NCI-H82 (cell line): ENCODE results near the gene DMWD.
A peak's percentile ranks its signal among the peaks of the same experiment; 100 is the strongest.
"Not testable (repeated sequence)": the region's sequence is repeated elsewhere in the genome, so short reads cannot be mapped to it uniquely, and the experiment has no call there.

Experiments
- DNase-seq: peaks from one replicate; lab custom pipeline; 2025; lab: John Stamatoyannopoulos, UW

Gene DMWD

DNA sequence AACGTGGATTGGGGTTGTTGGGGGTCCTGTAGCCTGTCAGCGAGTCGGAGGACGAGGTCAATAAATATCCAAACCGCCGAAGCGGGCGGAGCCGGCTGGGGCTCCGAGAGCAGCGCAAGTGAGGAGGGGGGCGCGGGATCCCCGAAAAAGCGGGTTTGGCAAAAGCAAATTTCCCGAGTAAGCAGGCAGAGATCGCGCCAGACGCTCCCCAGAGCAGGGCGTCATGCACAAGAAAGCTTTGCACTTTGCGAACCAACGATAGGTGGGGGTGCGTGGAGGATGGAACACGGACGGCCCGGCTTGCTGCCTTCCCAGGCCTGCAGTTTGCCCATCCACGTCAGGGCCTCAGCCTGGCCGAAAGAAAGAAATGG, 22.8 kb downstream of the DMWD start:
- DNase-seq: peak; percentile 72

DNA sequence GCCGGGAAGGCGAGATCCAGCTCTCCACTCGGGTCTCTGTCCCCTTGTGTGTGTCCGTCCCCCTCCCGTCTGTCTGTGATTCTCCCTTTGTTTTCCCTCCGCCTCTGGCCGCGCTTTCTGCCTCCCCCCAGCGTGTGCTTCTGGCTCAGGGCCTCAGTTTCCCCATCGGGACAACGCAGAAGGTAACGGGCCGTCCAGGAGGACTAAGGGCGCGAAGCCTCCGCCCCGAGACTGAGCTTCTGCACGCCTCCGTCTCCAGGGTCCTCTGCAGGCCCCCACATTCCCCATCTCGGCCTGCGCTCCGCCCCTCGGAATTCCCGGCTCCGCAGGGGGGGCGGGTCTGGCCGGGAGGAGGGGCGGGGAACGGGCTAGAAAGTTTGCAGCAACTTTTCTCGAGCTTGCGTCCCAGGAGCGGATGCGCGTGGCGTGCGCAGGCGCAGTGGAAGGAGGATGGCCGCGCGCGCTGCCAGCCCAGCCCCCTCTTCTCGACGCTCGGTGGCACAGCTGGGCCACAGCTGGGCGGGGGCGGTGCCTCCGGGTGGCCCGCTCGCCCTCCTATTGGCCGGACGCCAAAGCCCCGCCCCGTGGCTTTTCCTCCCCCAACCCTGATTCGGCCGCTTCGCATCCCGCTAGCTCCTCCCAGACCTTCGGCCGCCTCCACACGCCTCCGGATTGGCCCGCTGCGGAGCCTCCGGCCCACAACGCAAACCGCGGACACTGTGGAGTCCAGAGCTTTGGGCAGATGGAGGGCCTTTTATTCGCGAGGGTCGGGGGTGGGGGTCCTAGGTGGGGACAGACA, 23.5 kb downstream of the DMWD start, which contains the start of gene SIX5:
SIX5 (minus strand) TSS at position 269 of the 799 bp plus-strand sequence. CDS start 408 bp downstream, outside the sequence.
- DNase-seq: peak; percentile 98

DNA sequence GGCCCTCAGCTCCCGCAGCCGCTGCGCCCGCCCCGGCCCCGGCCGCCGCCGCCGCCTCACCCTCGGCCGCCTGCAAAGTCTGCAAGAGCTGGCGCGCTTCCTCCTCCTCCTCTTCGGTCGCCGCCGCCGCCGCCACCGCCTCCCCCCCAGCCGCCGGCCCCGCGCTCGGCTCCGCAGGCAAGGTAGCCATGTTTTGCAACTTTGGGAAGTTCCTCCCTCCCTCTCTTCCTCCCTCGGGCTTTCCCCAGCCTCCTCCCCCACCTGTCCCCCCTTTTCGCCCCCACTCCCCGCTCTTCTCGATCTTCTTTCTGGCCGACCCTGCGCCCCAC, 24.0 kb downstream of the DMWD start:
- DNase-seq: peak; percentile 54

DNA sequence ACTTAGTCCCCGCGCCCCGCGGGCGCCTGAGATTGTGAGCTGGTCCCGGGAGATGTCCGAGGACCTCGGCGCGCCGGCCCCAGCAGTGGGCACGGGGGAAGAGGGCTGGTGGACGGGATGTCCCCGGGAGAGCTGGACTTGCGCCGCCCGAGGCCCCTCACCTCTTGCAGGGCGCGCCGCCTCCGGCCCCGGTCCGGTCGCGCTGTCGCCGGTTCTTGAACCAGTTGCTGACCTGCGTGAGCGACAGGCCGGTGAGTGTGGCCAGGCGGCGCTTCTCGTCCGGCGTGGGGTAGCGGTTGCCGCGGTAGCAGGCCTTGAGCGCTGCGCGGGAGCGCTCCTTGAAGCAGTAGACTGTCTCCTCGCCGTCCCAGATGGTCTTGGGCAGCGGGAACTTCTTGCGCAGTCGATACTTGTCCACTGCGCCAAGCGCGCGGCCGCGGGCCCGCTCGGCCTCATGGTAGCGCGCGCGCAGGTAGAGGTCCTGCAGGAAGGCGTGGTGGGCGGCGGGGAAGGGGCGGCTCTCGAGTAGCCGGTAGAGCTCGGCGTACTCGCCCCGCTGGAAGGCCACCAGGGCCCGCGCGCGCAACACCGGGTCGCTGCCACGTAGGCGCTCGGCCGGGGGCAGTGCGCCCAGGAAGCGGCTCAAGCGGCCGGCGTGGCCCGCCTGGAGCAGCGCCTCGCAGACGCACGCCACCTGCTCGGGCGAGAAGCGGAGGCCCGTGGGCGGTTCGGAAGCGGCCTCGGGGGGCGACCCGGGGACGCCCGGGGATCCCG, 24.6 kb downstream of the DMWD start:
- peak; percentile 72 for DNase-seq

DNA sequence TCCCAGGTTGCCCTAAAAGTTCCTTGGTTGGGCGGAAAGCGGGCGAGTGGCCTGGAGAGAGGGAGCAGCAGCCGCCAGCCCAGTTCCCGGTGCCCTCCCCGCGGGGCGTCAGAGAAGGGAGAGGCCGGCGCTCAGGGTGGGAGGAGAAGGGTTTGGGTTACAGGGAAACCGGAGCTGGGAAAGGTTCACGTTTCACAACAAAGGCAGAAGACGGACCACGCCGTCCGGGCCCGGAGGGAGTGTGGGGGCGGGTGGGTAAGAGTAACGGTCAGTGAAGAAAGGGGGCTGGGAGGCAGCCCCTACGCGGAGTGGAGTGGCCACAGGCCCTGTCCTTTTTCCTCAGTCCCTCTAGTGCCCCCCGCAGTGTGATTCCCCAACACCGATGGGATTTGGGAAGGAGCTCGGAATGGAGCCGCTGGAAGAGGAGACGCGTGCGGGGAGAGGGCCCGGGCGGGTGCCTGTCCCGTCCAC, 25.2 kb downstream of the DMWD start:
- DNase-seq: peak; percentile 52

DNA sequence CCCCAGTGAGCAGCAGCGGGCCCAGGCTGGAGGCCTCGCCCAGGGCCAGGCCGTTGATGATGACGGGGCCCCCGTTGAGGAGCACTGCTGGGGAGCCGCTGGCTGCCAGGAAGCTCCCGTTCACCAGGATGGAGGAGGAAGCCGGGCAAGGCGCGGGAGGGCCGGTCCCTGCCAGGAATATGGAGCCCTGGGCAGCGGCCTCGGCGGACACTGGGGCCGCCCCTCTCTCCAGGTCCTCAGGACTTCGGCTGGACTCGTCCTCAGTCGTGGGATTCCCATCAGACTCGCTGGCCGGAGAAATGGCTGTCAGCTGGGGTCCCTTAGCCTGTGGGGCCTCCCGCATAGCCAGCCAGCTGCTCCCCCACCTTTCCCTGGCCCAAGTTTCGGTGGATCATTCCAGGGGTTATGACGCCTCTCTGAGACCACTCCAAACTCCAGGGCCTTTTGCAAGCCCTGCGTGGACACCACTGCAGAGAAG, 25.7 kb downstream of the DMWD start:
- DNase-seq: no peak

DNA sequence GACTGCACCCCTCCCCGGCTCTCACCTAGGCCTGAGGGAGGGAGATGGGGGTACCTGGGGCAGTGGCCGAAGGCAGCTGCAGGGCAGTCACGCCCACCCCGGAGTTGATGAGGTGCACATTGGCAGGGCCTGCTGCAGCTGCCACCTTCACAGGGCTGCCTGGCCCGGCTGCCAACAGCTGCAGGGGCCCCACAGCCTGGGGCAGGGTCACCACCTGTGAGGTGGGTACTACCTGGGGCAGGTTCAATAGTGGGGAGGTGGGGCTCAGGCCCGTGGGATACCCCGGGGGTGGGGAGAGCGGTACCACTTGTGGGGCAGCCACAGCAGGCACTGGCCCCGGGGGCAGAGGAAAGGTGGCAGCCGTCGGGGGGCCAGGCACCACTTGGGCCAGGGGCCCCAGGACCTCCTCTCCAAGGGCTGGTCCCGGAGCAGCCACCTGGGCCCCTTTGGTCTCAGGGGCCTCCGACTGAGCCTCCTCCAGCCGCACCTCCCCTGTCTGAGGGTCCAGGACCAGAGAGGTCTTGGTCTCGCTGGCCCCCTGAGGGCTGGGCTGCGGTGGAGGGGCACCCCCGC, 26.3 kb downstream of the DMWD start:
- no peak for DNase-seq

DNA sequence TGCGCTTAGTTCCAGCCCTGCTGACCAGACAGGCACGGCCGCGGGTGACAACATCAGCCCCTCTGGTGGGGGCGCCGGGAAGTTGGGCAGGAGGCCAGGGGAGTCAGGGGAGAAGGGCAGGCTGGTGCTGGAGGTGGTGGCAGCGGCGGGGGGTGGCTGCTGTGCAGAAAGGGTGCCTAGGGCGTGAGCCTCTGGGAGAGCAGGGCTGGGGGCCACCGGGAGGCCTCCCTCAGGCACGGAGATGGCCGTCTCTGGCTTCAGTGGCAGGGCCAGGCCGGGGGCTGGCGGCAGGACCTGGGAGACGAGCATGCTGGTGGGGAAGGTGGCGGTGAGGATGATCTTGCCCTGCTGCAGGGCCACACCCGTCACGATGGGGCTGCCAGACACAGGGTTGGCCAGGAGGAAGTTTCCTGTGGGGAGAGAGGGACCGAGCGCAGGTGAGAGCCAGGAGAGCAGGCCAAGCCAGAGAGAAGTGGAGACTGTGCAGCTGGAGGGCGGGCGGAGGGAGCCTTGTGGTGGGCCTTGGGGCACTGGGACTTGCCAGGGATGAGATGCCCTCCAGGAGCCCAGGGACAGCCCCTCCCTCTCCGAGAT, 26.8 kb downstream of the DMWD start:
- DNase-seq: no peak

DNA sequence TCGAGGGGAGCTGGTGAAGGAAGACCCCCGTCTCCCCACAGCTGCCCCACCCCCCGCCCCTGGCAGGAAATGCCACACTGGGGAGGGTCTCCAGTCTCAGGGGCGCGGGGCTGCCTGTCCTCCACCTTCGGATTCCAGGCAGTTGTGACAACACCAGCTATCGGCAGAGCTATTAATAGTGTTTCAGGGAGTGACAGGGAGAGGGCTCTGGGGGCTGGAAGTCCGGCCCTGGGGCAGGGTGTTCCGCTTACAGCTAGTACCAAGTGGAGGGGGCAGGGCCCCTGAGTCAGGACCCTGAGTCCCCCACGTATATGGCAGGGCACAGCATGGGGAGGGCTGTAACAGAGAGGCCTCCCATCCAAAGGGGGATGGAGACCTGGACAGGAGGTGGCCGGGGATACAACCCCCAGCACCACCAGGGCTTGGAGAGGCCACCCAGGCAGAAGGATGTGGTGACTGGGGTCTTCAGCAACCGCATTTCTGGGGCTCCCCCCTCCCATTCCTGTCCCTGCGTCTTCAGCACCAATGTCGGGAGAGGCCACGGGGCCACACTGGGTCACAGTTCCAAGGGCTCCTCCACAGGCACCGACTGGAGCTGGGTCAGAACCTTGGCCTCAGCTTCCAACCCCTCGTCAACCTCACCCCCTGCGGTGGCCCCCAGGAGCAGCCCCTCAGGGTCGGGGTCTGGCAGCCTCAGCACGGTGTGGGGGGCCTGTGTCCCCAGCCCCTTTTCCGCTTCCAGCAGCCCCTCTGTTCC, 27.5 kb downstream of the DMWD start:
- DNase-seq: no peak

DNA sequence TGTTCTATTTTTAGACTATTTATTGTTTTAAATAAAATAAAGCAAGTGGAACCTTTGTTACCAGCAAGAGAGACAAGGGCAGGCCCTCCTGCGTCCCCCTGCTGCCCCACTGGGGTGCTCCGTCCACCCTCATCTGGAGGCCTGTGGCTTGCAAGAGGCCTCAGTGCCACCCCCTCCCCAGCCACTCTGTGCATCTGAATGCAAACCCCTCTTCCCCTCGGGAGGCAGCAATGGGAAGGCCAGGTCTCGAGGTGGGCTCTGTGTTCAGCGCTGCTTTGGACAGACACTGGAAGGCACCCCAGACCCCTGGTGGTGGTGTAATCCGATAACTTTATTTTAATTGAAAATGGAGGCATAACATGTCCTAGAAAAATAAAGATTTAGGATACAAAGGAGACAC, 28.2 kb downstream of the DMWD start:
- no peak for DNase-seq

DNA sequence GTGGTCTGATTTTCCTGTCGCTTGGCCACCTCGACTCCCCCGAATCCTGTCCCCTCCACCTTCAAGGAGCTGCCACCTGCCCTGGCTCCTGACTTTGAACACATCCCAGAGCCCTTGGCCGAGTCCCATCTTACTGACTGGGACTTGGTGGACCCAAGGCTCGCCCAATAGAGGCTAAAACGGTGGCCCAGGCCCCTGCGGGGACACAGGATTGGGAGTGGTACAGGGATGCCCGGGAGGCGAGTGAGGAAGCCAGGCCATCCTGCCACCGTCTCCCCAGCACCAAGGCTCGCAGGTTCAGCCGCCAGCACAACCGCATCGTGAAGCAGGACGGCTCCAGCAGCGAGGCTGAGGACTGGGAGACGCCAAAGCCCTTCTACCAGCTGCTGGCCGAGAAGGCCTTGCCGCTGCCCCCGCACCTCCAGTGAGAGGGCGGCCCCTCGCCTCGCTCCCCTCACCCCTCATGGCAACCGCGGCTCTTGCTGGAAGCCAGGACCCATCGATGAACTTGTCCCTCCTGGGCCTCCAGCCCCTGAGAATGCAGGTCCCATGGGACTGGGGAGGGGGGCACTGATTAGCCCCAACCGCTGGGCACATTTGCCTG, 28.9 kb downstream of the DMWD start:
- DNase-seq: no peak

DNA sequence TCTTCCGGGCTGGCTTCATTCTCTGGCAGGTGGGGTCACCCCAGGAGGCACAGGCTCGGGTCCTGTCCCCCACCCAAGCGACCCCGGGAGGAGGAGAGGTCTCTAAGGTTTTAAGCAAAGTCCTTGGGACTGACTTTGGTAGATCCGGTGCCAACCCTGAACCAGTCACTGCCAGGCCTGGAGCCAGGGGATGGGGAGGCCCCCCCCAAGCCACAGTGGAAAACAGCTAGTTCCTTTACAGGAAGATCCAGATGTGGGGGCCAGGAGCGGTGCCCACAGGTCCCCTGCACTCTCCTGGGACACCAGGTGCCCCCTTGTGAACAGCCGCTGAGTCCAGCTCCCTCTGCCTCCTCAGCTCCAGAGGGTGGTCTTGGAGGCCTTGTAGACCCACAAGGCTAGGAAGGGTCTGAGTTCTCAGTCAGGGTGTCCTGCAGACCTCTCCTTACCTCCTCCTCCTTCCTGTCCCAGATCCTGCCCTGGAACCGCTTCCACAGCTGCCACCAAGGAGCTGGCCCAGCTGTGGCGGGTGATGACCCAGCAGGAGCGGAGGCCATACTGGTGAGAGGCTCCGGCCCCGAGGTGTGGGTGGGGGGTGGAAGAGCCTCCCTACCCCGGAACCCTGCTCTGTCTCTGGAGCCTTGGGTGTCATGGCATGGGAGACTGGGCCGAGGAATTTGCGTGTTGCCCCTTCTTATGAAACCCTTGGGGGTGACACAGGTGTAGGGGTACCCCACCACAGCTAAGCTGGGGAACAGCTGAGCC, 29.6 kb downstream of the DMWD start:
- no peak for DNase-seq

DNA sequence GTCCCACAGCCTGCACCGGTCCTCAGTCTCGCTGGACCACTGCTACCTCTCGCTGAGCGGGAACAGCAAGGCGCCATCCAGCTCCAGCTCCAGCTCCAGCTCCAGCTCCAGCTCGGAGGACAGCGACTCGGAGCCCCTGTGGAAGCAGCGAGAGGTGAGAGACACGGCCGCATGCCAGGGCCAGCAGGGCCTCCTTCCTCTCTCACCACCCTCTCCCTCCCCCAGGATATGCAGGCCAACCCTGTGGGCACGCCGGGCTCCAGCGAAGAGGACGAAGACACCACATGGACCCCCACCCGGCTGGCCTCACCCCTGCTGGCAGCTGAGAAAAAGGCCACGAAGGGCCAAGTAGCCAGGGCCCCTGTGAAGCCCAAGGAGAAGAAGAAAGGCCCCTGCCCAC, 30.9 kb downstream of the DMWD start:
- no peak for DNase-seq

DNA sequence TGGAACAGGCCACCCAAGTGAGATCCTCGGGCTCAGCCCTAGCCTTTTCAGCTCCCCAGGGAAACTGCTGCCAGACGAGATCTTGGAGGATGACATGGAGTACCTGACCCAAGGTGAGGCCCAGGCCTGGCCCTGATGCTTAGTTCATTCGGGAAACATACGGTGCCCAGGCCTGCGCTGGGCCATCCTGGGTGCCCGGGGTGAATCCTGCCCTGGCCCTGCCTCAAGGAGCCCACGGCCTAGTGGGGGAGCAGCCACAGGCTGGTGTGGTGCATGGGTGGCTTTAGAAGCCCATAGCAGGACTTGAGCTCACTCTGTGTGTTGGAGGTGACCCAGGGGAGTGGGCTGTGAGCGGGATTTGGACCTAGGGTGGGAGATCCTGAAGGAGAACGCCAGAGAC, 33.7 kb downstream of the DMWD start:
- DNase-seq: no peak

DNA sequence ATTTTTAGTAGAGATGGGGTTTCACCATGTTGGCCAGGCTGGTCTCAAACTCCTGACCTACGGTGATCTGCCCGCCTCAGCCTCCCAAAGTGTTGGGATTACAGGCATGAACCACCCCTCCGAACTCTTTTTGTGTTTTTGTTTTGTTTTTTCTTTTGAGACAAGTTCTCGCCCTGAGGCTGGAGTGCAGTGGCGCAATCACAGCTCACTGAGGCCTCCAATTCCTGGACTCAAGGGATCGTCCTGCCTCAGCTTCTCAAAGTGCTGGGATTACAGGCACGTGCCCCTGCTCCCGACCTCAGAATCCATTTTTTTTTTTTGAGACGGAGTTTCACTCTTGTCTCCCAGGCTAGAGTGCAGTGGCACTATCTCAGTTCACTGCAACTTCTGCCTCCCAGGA, 35.0 kb downstream of the DMWD start:
- DNase-seq: no peak

DNA sequence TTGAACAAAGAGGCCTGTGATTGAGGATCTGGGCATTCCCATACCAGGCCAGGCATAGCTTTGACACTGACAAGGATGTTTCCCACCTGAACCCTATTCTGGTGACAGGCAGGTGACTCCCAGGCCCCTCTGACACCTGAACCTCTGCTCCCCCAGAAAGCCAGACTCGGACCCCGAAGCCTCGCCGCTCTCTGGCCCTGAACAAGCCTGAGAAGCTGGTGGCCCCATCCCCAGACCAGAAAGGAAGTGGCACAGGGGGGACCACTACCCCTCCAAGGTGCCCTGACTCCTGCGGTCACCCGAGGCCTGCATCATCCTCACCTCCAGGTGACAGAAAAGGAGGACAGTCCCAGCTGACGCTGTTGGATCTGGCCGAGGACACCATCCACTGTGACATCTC, 38.3 kb downstream of the DMWD start:
- DNase-seq: no peak

DNA sequence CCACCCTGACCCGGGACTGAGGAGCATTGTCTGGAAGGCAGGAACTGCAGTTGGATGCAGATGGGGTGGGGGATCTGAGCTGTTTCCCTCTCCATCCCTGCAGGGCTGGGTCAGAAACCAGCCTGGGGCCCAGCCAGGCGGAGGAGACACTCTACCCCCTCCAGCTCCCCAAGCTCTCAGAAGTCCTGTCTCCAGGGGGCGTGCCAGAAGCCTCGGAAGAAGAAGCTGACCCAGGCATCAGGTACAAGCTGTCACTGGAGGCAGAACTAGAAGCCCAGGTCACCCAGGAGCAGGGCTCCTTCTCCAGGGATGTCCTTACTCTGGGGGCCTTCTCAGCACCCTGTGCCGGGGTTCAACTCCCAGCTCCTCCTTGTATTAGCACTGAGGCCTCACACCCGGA, 39.1 kb downstream of the DMWD start:
- peak; percentile 37 for DNase-seq

DNA sequence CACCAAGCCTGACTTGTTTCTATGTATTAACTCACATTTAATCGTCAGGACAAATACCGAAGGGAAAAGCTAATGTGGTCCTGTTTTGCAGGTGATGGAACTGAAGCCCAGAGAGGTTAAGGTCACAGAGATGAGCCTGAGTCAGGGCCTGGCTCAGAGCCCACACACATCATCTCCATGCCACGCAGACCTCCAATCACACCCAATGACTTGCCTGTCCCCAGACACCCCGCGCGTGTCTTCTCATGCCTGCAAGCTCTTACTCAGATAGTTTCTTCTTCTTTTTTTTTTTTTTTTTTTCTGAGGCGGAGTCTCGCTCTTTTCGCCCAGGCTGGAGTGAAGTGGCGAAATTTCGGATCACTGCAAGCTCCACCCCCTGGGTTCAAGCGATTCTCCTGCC, 40.0 kb downstream of the DMWD start:
- DNase-seq: no peak

DNA sequence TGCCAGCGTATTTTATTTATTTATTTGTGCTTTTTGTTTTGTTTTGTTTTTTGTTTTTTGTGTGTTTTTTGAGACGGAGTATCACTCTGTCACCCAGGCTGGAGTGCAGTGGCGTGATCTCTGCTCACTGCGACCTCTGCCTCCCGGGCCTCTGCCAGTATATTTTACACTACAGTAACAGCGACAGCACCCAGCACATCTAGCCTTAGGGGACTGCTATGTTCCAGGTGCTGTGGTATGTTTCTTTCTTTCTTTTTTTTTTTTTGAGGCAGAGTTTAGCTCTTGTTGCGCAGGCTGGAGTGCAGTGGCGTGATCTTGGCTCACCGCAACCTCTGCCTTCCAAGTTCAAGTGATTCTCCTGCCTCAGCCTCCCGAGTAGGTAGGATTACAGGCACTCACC, 41.2 kb downstream of the DMWD start:
- not testable (repeated sequence) for DNase-seq

DNA sequence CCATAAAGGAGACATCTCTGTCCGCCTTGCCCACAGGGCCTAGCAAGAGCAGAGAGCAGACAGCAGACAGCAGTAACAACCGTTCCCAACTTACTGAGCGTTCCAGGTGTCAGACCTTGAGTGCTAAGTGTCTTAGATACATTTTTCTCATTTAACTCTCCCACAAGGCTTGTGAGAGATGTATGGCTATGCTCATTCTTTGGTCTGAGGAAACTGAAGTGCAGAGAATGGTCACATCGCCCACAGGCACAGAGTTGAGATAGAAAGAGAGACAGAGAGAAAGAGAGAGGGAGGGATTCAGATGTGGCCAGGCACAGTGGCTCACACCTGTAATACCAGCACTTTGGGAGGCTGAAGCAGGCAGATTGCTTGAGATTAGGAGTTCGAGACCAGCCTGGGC, 45.1 kb downstream of the DMWD start:
- DNase-seq: no peak

DNA sequence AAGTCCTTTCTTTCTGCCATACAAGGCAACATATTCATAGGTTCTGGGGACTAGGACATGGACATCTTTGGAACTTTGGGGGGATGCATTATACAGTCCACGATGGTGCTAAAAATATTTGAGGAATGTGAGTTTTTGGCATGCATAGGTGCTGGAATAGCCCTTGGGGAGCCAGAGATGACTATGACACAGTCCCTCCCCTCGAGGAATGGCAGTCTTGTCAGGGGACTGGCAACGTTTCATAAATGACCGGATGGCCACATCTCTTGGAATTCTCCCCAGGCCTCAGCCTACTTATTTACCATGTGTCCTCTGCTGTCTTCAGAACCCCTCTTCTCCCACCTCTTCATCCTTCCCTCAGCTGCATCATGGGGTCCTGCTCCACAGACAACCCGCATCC, 45.8 kb downstream of the DMWD start:
- no peak for DNase-seq
